GM12878 (cell line): ENCODE results near the gene ZNF423. TPM values are rescaled to one million over a fixed set of nuclear protein-coding genes. Genes with fewer than 3 reads are reported as not detected.

ENCODE experiments used
- ATAC-seq: fragments of 200-7000 bp; cut with Tn5 transposase; 3 replicates; pipeline ENCODE4 v1.9.1; 2020; ENCODE audit warnings: mild to moderate bottlenecking, moderate library complexity
- BruUV-seq: library from RNA; stranded (reverse); fragments of 400-500 nt; replicated peaks from 2 replicates; lab custom pipeline; 2021; lab: Mats Ljungman, UMichigan
- CTCF ChIA-PET: fragments of 300-600 bp; sonication (Branson Sonifier 250); formaldehyde crosslinking; extraction: SDS; loops from one replicate; lab custom pipeline; 2021; ENCODE audit warnings: inconsistent platforms; lab: Yijun Ruan, JAX
- POLR2A ChIA-PET: fragments of 350-600 bp; formaldehyde crosslinking; extraction: SDS; loops from one replicate; lab custom pipeline; 2021; ENCODE audit warnings: inconsistent platforms; lab: Charles Lee
- RAD21 ChIA-PET: fragments of 300-600 bp; sonication (Branson Sonifier 250); formaldehyde crosslinking; loops from one replicate; lab custom pipeline; 2023; ENCODE audit warnings: antibody characterized with exemption; ENCODE audit not compliant: unreplicated experiment; lab: Charles Lee
- SMC1A ChIA-PET: fragments of 300-600 bp; sonication (Branson Sonifier 250); formaldehyde crosslinking; loops from one replicate; lab custom pipeline; 2023; ENCODE audit not compliant: unreplicated experiment, uncharacterized antibody; lab: Charles Lee
- DNase-seq: peaks from one replicate; pipeline ENCODE4 v3.0.0-alpha.2; 2011; ENCODE audit warnings: low read depth, low spot score
- FAIRE-seq: peaks from 3 replicates; lab custom pipeline; 2011; peaks lifted over from hg19 to GRCh38; lab: Jason Lieb, UNC
- H2AFZ ChIP-seq: 2 replicates; pipeline ENCODE4 v1.6.0; 2011; ENCODE audit warnings: low read depth, low read length, control low read depth; ENCODE audit not compliant: control insufficient read depth
- H3K27ac ChIP-seq: 2 replicates; pipeline ENCODE4 v1.5.1; 2011; ENCODE audit warnings: control low read depth; ENCODE audit not compliant: control insufficient read depth, insufficient read depth
- H3K27me3 ChIP-seq, 2 experiments: replicated peaks in 1 of 2; 2 replicates each; pipeline versions ENCODE4 v1.6.0 to v1.6.1; 2011; ENCODE audit warnings: low read length in 1 of 2; ENCODE audit not compliant: control insufficient read depth in 2 of 2, insufficient read depth in 2 of 2
- H3K36me3 ChIP-seq, 2 experiments: 2 replicates each; pipeline ENCODE4 v1.5.1; 2011; ENCODE audit warnings: low read length in 1 of 2; ENCODE audit not compliant: control insufficient read depth in 2 of 2, insufficient read depth in 2 of 2
- H3K4me1 ChIP-seq: 2 replicates; pipeline ENCODE4 v1.6.1; 2011; ENCODE audit warnings: mild to moderate bottlenecking, low read length, moderate library complexity, mixed read lengths; ENCODE audit not compliant: control insufficient read depth, insufficient read depth
- H3K4me2 ChIP-seq: 2 replicates; pipeline ENCODE4 v1.6.0; 2011; ENCODE audit warnings: control low read depth; ENCODE audit not compliant: control insufficient read depth, insufficient read depth
- H3K4me3 ChIP-seq: fragments of 200-600 bp; sonication (generic); 2 replicates; pipeline ENCODE4 v1.5.1; 2016
- H3K79me2 ChIP-seq: 2 replicates; pipeline ENCODE4 v1.6.0; 2011; ENCODE audit warnings: low read length; ENCODE audit not compliant: control insufficient read depth, insufficient read depth
- H3K9ac ChIP-seq: 2 replicates; pipeline ENCODE4 v1.8.0; 2011; ENCODE audit warnings: low read length, control low read depth, mixed read lengths; ENCODE audit not compliant: control insufficient read depth, insufficient read depth
- H3K9me3 ChIP-seq: replicated peaks from 3 replicates; pipeline ENCODE4 v1.5.1; 2011; ENCODE audit warnings: mild to moderate bottlenecking, low read length; ENCODE audit not compliant: control insufficient read depth, insufficient read depth
- H4K20me1 ChIP-seq: 2 replicates; pipeline ENCODE4 v1.6.0; 2011; ENCODE audit not compliant: control insufficient read depth, insufficient read depth
- HDAC2 ChIP-seq: fragments of 200-600 bp; sonication (generic); IDR thresholded peaks from 2 replicates; pipeline ENCODE4 v1.6.1; 2017
- IRF4 ChIP-seq: IDR thresholded peaks from 2 replicates; pipeline ENCODE4 v1.6.1; 2011; ENCODE audit warnings: low read depth, low read length
- MXI1 ChIP-seq: fragments of 150-350 bp; IDR thresholded peaks from 2 replicates; pipeline ENCODE4 v1.6.1; 2011; ENCODE audit warnings: low read depth, mild to moderate bottlenecking, inconsistent platforms, low read length, improper control_type of control experiment
- MYB ChIP-seq: fragments of 150-350 bp; IDR thresholded peaks from 2 replicates; pipeline ENCODE4 v1.6.1; 2014; ENCODE audit warnings: mild to moderate bottlenecking, low read depth, low read length, borderline replicate concordance
- POU2F2 ChIP-seq: IDR thresholded peaks from 3 replicates; pipeline ENCODE4 v1.6.1; 2011; ENCODE audit warnings: low read depth, mild to moderate bottlenecking, low read length, borderline replicate concordance
- RAD21 ChIP-seq: IDR thresholded peaks from 2 replicates; pipeline ENCODE4 v1.6.1; 2011; ENCODE audit warnings: mild to moderate bottlenecking, low read depth, low read length, moderate library complexity; ENCODE audit not compliant: insufficient read depth
- RB1 ChIP-seq: fragments of 450-650 bp; formaldehyde crosslinking; IDR thresholded peaks from 2 replicates; pipeline ENCODE4 v1.6.1; 2017; ENCODE audit warnings: mild to moderate bottlenecking, borderline replicate concordance
- SREBF1 ChIP-seq: IDR thresholded peaks from 2 replicates; pipeline ENCODE4 v1.6.1; 2012; ENCODE audit warnings: mild to moderate bottlenecking, low read length
- SUPT20H ChIP-seq: IDR thresholded peaks from 2 replicates; pipeline ENCODE4 v1.6.1; 2011; ENCODE audit warnings: low read depth, mild to moderate bottlenecking, low read length, moderate library complexity, borderline replicate concordance; ENCODE audit not compliant: control insufficient read depth
- TAF1 ChIP-seq: IDR thresholded peaks from 2 replicates; pipeline ENCODE4 v1.6.1; 2011; ENCODE audit warnings: mild to moderate bottlenecking, low read depth, low read length, borderline replicate concordance
- ZNF217 ChIP-seq: fragments of 450-650 bp; IDR thresholded peaks from 2 replicates; pipeline ENCODE4 v1.6.1; 2017; ENCODE audit warnings: antibody characterized with exemption, mild to moderate bottlenecking
- WGBS: methylation state at CpG from one replicate; pipeline ENCODE4 v1.1.6; 2016; ENCODE audit warnings: low lambda C conversion rate; ENCODE audit not compliant: insufficient replicate concordance, insufficient coverage; ENCODE audit errors: missing lambda C conversion rate; 5-methylcytosine and 5-hydroxymethylcytosine counted together
- in situ Hi-C: fragments of 300-500 bp; cut with MboI; formaldehyde crosslinking; loops from 9 replicates; pipeline ENCODE4 v1.14.3; 2018; ENCODE audit warnings: mixed read lengths
- intact Hi-C: fragments of 100-400 bp; cut with micrococcal nuclease; formaldehyde crosslinking; loops from one replicate; pipeline ENCODE4 v1.14.2; 2022; ENCODE audit not compliant: unreplicated experiment
- polyA plus RNA-seq, 11 experiments: library from polyadenylated mRNA; depleted of rRNA in 4 of 11; unstranded in 6 of 11; stranded (reverse) in 5 of 11; fragments of >200 nt; fragmentation: Nextera tagmentation in 4 of 11; fragmentation: Illumina TruSeq in 1 of 11; extraction: Ambion mirVana in 4 of 11; extraction: Trizol in 1 of 11; gene quantifications; 1 replicate in 1 of 11; 2 replicates in 10 of 11; pipeline versions ENCODE4 v1.2.1 to v1.2.3, GENCODE V29; 2011 to 2016; ENCODE audit warnings: inconsistent platforms in 2 of 11, missing spikeins in 2 of 11, low read depth in 1 of 11
- total RNA-seq, 4 experiments: library from RNA; depleted of rRNA in 3 of 4; stranded (reverse); fragments of >200 nt in 3 of 4; fragmentation: Illumina TruSeq in 1 of 4; extraction: Trizol in 1 of 4; gene quantifications; 2 replicates each; pipeline versions ENCODE4 v1.2.1 to v1.2.3, GENCODE V29; 2013 to 2021
- TF ChIP-seq, protein P1 (sequence below): fragments of 450-650 bp; IDR thresholded peaks from 2 replicates; pipeline ENCODE4 v1.6.1; 2017; ENCODE audit warnings: mild to moderate bottlenecking, low read depth, inconsistent platforms; ENCODE audit not compliant: poor library complexity, severe bottlenecking
- TF ChIP-seq, protein P2 (sequence below): IDR thresholded peaks from 2 replicates; pipeline ENCODE4 v1.6.1; 2012; ENCODE audit warnings: low read depth, low read length, improper control_type of control experiment
- TF ChIP-seq, protein P3 (sequence below): fragments of 450-650 bp; IDR thresholded peaks from 2 replicates; pipeline ENCODE4 v1.6.1; 2014; ENCODE audit warnings: mild to moderate bottlenecking
- TF ChIP-seq, protein P4 (sequence below): IDR thresholded peaks from 2 replicates; pipeline ENCODE4 v1.6.1; 2012; ENCODE audit warnings: improper control_type of control experiment, low read depth, low read length; ENCODE audit not compliant: insufficient replicate concordance
- TF ChIP-seq, protein P5 (sequence below): IDR thresholded peaks from 2 replicates; pipeline ENCODE4 v1.6.1; 2011; ENCODE audit warnings: borderline replicate concordance, low read depth, mild to moderate bottlenecking, moderate library complexity, mixed read lengths, low read length; ENCODE audit not compliant: insufficient read depth; ENCODE audit errors: extremely low read length

The ZNF423 gene
- total and polyA plus RNA-seq, 10 of the 15 experiments (the other 5 are each of a cell fraction or from before 2014, with no cell fraction given): 0.03 to 0.64 (median 0.10) TPM

DNA sequence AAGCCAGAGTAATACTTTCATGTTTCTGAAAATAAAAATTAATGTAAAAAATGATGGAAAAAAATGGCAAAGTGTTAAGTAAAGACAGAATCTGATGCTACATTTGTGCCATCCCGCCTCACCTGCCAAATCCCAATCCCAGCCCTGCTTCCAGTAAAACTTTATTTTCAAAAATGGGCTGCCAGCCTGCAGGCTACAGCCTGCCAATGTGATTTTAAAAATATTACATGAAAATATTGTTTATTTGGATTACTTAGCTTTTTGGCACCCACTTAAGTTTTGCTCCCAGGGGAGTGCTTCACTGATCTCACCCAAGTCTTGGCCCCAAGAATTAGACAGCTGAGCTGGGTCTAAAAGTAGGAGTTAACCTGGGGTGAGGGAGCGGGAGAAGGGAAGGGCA, 369.5 kb downstream of the ZNF423 start:
- intact Hi-C loops: no loop called here
- no peak for ATAC-seq
- FAIRE-seq: no peak
- POLR2A ChIA-PET: no interaction called here
- no peak overlapping the region for H2AFZ ChIP-seq
- H3K9ac ChIP-seq: no peak overlapping the region
- peaks cover 0 to 2% of the 10 kb centered on the region in 2 experiments; a peak in 1 of 4 replicates for H3K27me3 ChIP-seq
- DNase-seq: no peak
- no peak overlapping the region for H3K27ac ChIP-seq
- SMC1A ChIA-PET: no interaction called here
- no TSS peak for BruUV-seq
- no peak overlapping the region for H3K4me3 ChIP-seq
- H3K9me3 ChIP-seq: no peaks in the 10 kb centered on the region
- WGBS: 35% methylated on average over 2 of the region's 2 CpGs
- CTCF ChIA-PET: no interaction called here
- no peak overlapping the region for H3K4me2 ChIP-seq
- RAD21 ChIA-PET: no interaction called here
- H4K20me1 ChIP-seq: no peaks in the 10 kb centered on the region
- H3K36me3 ChIP-seq: no peaks in the 10 kb centered on the region
- no peaks in the 10 kb centered on the region for H3K79me2 ChIP-seq
- in situ Hi-C loops: no loop called here
- no peaks in the 10 kb centered on the region for H3K4me1 ChIP-seq
- TF ChIP-seq POU2F2 (no peak), HDAC2 (no peak), SREBF1 (no peak), TAF1 (no peak), RB1 (no peak), RAD21 (no peak), IRF4 (no peak), MXI1 (no peak), SUPT20H (no peak), ZNF217 (no peak), MYB (no peak)
- TF ChIP-seq, protein P1, sequence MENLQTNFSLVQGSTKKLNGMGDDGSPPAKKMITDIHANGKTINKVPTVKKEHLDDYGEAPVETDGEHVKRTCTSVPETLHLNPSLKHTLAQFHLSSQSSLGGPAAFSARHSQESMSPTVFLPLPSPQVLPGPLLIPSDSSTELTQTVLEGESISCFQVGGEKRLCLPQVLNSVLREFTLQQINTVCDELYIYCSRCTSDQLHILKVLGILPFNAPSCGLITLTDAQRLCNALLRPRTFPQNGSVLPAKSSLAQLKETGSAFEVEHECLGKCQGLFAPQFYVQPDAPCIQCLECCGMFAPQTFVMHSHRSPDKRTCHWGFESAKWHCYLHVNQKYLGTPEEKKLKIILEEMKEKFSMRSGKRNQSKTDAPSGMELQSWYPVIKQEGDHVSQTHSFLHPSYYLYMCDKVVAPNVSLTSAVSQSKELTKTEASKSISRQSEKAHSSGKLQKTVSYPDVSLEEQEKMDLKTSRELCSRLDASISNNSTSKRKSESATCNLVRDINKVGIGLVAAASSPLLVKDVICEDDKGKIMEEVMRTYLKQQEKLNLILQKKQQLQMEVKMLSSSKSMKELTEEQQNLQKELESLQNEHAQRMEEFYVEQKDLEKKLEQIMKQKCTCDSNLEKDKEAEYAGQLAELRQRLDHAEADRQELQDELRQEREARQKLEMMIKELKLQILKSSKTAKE: no peak
- TF ChIP-seq, protein P2, sequence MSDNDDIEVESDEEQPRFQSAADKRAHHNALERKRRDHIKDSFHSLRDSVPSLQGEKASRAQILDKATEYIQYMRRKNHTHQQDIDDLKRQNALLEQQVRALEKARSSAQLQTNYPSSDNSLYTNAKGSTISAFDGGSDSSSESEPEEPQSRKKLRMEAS: no peak
- TF ChIP-seq, protein P3, sequence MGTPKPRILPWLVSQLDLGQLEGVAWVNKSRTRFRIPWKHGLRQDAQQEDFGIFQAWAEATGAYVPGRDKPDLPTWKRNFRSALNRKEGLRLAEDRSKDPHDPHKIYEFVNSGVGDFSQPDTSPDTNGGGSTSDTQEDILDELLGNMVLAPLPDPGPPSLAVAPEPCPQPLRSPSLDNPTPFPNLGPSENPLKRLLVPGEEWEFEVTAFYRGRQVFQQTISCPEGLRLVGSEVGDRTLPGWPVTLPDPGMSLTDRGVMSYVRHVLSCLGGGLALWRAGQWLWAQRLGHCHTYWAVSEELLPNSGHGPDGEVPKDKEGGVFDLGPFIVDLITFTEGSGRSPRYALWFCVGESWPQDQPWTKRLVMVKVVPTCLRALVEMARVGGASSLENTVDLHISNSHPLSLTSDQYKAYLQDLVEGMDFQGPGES: no peak
- TF ChIP-seq, protein P4, sequence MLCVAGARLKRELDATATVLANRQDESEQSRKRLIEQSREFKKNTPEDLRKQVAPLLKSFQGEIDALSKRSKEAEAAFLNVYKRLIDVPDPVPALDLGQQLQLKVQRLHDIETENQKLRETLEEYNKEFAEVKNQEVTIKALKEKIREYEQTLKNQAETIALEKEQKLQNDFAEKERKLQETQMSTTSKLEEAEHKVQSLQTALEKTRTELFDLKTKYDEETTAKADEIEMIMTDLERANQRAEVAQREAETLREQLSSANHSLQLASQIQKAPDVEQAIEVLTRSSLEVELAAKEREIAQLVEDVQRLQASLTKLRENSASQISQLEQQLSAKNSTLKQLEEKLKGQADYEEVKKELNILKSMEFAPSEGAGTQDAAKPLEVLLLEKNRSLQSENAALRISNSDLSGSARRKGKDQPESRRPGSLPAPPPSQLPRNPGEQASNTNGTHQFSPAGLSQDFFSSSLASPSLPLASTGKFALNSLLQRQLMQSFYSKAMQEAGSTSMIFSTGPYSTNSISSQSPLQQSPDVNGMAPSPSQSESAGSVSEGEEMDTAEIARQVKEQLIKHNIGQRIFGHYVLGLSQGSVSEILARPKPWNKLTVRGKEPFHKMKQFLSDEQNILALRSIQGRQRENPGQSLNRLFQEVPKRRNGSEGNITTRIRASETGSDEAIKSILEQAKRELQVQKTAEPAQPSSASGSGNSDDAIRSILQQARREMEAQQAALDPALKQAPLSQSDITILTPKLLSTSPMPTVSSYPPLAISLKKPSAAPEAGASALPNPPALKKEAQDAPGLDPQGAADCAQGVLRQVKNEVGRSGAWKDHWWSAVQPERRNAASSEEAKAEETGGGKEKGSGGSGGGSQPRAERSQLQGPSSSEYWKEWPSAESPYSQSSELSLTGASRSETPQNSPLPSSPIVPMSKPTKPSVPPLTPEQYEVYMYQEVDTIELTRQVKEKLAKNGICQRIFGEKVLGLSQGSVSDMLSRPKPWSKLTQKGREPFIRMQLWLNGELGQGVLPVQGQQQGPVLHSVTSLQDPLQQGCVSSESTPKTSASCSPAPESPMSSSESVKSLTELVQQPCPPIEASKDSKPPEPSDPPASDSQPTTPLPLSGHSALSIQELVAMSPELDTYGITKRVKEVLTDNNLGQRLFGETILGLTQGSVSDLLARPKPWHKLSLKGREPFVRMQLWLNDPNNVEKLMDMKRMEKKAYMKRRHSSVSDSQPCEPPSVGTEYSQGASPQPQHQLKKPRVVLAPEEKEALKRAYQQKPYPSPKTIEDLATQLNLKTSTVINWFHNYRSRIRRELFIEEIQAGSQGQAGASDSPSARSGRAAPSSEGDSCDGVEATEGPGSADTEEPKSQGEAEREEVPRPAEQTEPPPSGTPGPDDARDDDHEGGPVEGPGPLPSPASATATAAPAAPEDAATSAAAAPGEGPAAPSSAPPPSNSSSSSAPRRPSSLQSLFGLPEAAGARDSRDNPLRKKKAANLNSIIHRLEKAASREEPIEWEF: no peak
- TF ChIP-seq, protein P5, sequence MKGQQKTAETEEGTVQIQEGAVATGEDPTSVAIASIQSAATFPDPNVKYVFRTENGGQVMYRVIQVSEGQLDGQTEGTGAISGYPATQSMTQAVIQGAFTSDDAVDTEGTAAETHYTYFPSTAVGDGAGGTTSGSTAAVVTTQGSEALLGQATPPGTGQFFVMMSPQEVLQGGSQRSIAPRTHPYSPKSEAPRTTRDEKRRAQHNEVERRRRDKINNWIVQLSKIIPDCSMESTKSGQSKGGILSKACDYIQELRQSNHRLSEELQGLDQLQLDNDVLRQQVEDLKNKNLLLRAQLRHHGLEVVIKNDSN: no peak
